AG09319 (cell line): ENCODE data around the gene FBXO10.

Experiments
- DNase-seq: peaks from one replicate; pipeline ENCODE4 v3.0.0-alpha.2; 2010; ENCODE audit warnings: low read depth; ENCODE audit errors: extremely low read depth
- CTCF ChIP-seq: IDR thresholded peaks from 2 replicates; pipeline ENCODE4 v1.5.1; 2011; ENCODE audit warnings: low read depth, mild to moderate bottlenecking, inconsistent platforms, low read length, moderate library complexity

The FBXO10 gene

DNA sequence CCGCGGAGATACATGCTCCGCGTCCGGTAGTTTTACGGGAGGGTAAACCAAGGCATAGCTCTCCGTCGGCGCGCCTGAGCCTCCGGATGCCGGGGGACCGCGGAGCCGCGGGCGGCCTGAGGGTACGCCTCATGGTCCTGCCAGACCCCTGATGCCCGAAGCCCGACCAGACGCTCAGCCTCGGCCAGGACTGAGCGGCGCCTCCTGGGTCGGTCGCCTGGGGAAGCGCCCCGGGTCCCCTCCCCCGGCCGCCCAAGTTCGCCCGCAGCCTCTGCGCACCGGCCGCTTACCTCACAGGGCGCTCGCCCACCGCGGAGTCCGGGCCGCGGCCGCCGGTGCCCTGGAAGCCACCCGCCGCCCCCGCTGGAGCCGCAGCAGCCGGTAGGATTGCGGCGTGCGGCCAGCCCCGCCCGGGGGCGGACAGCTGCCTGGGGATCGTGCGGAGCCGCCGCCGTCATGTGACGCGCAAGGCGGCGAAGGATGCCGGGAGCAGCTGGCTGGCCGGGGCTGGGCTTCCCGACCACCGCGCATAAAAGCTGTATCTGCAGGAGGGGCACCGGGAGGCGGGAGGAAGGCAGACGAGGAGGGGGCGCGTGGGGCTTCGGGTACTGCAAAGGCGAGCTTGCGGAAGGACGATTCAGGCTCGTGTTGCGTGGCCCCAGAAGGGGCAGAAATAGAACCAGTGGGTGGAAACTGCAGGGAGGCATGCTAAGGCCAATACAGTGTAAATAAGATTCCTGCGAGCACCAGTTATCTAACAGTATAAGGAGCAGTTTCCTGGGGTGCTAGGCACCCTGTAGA, at the start of gene FBXO10:
Gene FBXO10, minus strand, starts transcription at position 460 of the 801 bp plus-strand sequence. CDS start 34,612 bp downstream, outside the sequence.
- DNase-seq: no peak
- TF ChIP-seq CTCF: no peak

DNA sequence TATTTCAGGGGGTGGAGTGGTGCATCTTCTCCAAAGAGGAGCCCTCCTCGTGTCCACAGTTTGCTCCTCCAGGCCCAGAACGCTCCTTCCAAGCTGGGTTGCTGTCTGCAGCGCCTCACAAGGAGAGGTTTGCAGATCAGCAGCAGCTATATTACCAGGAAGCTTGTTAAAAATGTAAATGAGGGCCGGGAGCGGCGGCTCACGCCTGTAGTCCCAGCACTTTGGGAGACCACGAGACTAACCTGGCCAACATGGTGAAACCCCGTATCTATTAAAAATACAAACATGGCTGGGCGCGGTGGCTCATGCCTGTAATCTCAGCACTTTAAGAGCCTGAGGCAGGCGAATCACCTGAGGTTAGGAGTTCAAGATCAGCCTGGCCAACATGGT, 49.6 kb upstream of the FBXO10 start:
- TF ChIP-seq CTCF: no peak
- no peak for DNase-seq

DNA sequence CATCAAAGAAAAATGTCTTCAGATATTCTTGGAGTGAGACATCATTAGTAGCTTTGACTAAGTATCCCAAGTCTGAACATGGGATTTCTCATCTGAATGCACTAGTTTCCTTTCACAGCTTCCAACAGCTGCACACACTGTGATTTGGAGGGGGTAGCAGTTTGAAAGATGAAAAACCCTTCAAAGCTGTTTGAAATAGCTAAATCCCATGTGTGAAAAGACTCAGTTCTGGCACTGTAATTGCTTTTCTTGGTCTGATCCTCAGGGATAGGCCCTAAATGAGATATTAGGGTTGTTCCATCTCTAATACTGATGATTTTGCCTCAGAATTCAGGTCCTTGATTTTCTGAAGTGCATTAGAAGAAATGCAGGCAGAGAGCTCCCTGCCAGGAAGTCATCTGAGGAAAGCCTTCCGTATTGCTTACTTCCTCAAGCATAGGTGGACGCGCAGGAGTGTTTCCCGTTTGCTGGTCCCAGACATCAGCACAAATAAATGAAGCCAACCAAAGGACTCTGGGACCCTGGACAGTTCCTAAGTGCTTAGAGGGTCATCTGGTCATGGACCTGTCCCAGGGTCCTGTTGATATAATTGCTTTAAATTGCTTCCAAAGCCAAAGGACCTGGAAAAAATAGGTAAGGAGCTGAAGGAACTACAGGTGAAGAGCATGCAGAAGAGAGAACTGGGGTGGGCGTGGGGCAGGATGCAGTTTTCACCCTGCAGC, 49.0 kb upstream of the FBXO10 start:
- no peak for TF ChIP-seq CTCF
- no peak for DNase-seq

- no peak for DNase-seq
- no peak for TF ChIP-seq CTCF
Measured at GRCh38 chr9:37624073-37624472, 47.9 kb upstream of the FBXO10 start.

GRCh38 chr9:37623267-37623666, 47.1 kb upstream of the FBXO10 start:
- no peak for DNase-seq
- TF ChIP-seq CTCF: no peak

- peak; percentile 47 for DNase-seq
- no peak for TF ChIP-seq CTCF
Measured at GRCh38 chr9:37622462-37622861, 46.3 kb upstream of the FBXO10 start.
